ENCODE measurements around the gene YPEL5.

YPEL5 gene

GRCh38 chr2:30208453-30208852, 61.6 kb downstream of the YPEL5 start:
- no peak for DNase-seq

GRCh38 chr2:30209227-30209626, 62.4 kb downstream of the YPEL5 start:
- DNase-seq, result no peak
